ENCODE results near the gene POGZ.

The POGZ gene

GRCh38 chr1:151478140-151478812, 19.0 kb upstream of the POGZ start:
- no peaks in the 10 kb centered on the region for H3K27me3 ChIP-seq (ENCODE audit: control insufficient read depth in 1 of 2, insufficient read depth in 2 of 2, low read length in 2 of 2)
- H3K36me3 ChIP-seq (ENCODE audit: control insufficient read depth in 1 of 2, insufficient read depth in 2 of 2, low read length in 2 of 2): no peaks in the 10 kb centered on the region

GRCh38 chr1:151477066-151477465, 17.8 kb upstream of the POGZ start:
- H3K27ac ChIP-seq (ENCODE audit: low read depth, low read length): no peak overlapping the region
- peaks cover 2% of the 10 kb centered on the region in 2 donors for H3K9me3 ChIP-seq (ENCODE audit: control insufficient read depth in 1 of 2, low read length in 2 of 2)
- no peaks in the 10 kb centered on the region for H3K27me3 ChIP-seq (ENCODE audit: control insufficient read depth in 1 of 2, insufficient read depth in 2 of 2, low read length in 2 of 2)
- H3K36me3 ChIP-seq (ENCODE audit: control insufficient read depth in 1 of 2, insufficient read depth in 2 of 2, low read length in 2 of 2): no peaks in the 10 kb centered on the region
- no peak overlapping the region for H3K9ac ChIP-seq (ENCODE audit: low read depth in 1 of 2, low read length in 2 of 2)
- peaks cover 0 to 4% of the 10 kb centered on the region in 2 donors for H3K4me1 ChIP-seq (ENCODE audit: control insufficient read depth in 1 of 2, insufficient read depth in 2 of 2, low read length in 2 of 2)
- no peak overlapping the region for H3K4me3 ChIP-seq (ENCODE audit: low read depth in 1 of 2, low read length in 2 of 2)

More at GRCh38 chr1:151478140-151478812, 19.0 kb upstream of the POGZ start:
- Histone ChIP-seq H3K9ac (ENCODE audit: low read depth in 1 of 2, low read length in 2 of 2) (no peak overlapping the region), H3K4me1 (ENCODE audit: control insufficient read depth in 1 of 2, insufficient read depth in 2 of 2, low read length in 2 of 2) (no peaks in the 10 kb centered on the region), H3K4me3 (ENCODE audit: low read depth in 1 of 2, low read length in 2 of 2) (no peak overlapping the region), H3K9me3 (ENCODE audit: control insufficient read depth in 1 of 2, low read length in 2 of 2) (peaks cover 3 to 4% of the 10 kb centered on the region in 2 donors), H3K27ac (ENCODE audit: low read depth, low read length) (no peak overlapping the region)

GRCh38 chr1:151476083-151476482, 16.8 kb upstream of the POGZ start:
- no peaks in the 10 kb centered on the region for H3K9me3 ChIP-seq (ENCODE audit: control insufficient read depth in 1 of 2, low read length in 2 of 2)
- peaks cover 0 to 4% of the 10 kb centered on the region in 2 donors for H3K4me1 ChIP-seq (ENCODE audit: control insufficient read depth in 1 of 2, insufficient read depth in 2 of 2, low read length in 2 of 2)
- H3K27me3 ChIP-seq (ENCODE audit: control insufficient read depth in 1 of 2, insufficient read depth in 2 of 2, low read length in 2 of 2): no peaks in the 10 kb centered on the region
- no peaks in the 10 kb centered on the region for H3K36me3 ChIP-seq (ENCODE audit: control insufficient read depth in 1 of 2, insufficient read depth in 2 of 2, low read length in 2 of 2)
- no peak overlapping the region for H3K27ac ChIP-seq (ENCODE audit: low read depth, low read length)
- no peak overlapping the region for H3K4me3 ChIP-seq (ENCODE audit: low read depth in 1 of 2, low read length in 2 of 2)
- no peak overlapping the region for H3K9ac ChIP-seq (ENCODE audit: low read depth in 1 of 2, low read length in 2 of 2)

GRCh38 chr1:151475175-151475574, 15.9 kb upstream of the POGZ start:
- H3K9me3 ChIP-seq (ENCODE audit: control insufficient read depth in 1 of 2, low read length in 2 of 2): no peaks in the 10 kb centered on the region
- peaks cover 0 to 4% of the 10 kb centered on the region in 2 donors for H3K4me1 ChIP-seq (ENCODE audit: control insufficient read depth in 1 of 2, insufficient read depth in 2 of 2, low read length in 2 of 2)
- H3K27ac ChIP-seq (ENCODE audit: low read depth, low read length): no peak overlapping the region
- no peak overlapping the region for H3K4me3 ChIP-seq (ENCODE audit: low read depth in 1 of 2, low read length in 2 of 2)
- H3K36me3 ChIP-seq (ENCODE audit: control insufficient read depth in 1 of 2, insufficient read depth in 2 of 2, low read length in 2 of 2): no peaks in the 10 kb centered on the region
- H3K27me3 ChIP-seq (ENCODE audit: control insufficient read depth in 1 of 2, insufficient read depth in 2 of 2, low read length in 2 of 2): no peaks in the 10 kb centered on the region
- H3K9ac ChIP-seq (ENCODE audit: low read depth in 1 of 2, low read length in 2 of 2): no peak overlapping the region

- Histone ChIP-seq H3K36me3 (ENCODE audit: control insufficient read depth in 1 of 2, insufficient read depth in 2 of 2, low read length in 2 of 2) (no peaks in the 10 kb centered on the region), H3K9ac (ENCODE audit: low read depth in 1 of 2, low read length in 2 of 2) (no peak overlapping the region), H3K27ac (ENCODE audit: low read depth, low read length) (no peak overlapping the region), H3K4me1 (ENCODE audit: control insufficient read depth in 1 of 2, insufficient read depth in 2 of 2, low read length in 2 of 2) (peaks cover 0 to 4% of the 10 kb centered on the region in 2 donors), H3K9me3 (ENCODE audit: control insufficient read depth in 1 of 2, low read length in 2 of 2) (no peaks in the 10 kb centered on the region), H3K27me3 (ENCODE audit: control insufficient read depth in 1 of 2, insufficient read depth in 2 of 2, low read length in 2 of 2) (no peaks in the 10 kb centered on the region), H3K4me3 (ENCODE audit: low read depth in 1 of 2, low read length in 2 of 2) (no peak overlapping the region)
Observed at GRCh38 chr1:151474745-151475144, 15.5 kb upstream of the POGZ start.

- Histone ChIP-seq H3K27ac (ENCODE audit: low read depth, low read length) (no peak overlapping the region), H3K4me1 (ENCODE audit: control insufficient read depth in 1 of 2, insufficient read depth in 2 of 2, low read length in 2 of 2) (peaks cover 1 to 4% of the 10 kb centered on the region in 2 donors), H3K27me3 (ENCODE audit: control insufficient read depth in 1 of 2, insufficient read depth in 2 of 2, low read length in 2 of 2) (no peaks in the 10 kb centered on the region), H3K9ac (ENCODE audit: low read depth in 1 of 2, low read length in 2 of 2) (peak overlapping the region; percentile 55 to 81), H3K4me3 (ENCODE audit: low read depth in 1 of 2, low read length in 2 of 2) (peak overlapping the region; percentile 67 to 79), H3K36me3 (ENCODE audit: control insufficient read depth in 1 of 2, insufficient read depth in 2 of 2, low read length in 2 of 2) (no peaks in the 10 kb centered on the region), H3K9me3 (ENCODE audit: control insufficient read depth in 1 of 2, low read length in 2 of 2) (no peaks in the 10 kb centered on the region)
Observed at GRCh38 chr1:151472856-151473731, 13.8 kb upstream of the POGZ start.

- Histone ChIP-seq H3K4me3 (ENCODE audit: low read depth in 1 of 2, low read length in 2 of 2) (no peak overlapping the region), H3K27me3 (ENCODE audit: control insufficient read depth in 1 of 2, insufficient read depth in 2 of 2, low read length in 2 of 2) (no peaks in the 10 kb centered on the region), H3K9me3 (ENCODE audit: control insufficient read depth in 1 of 2, low read length in 2 of 2) (no peaks in the 10 kb centered on the region), H3K27ac (ENCODE audit: low read depth, low read length) (no peak overlapping the region), H3K4me1 (ENCODE audit: control insufficient read depth in 1 of 2, insufficient read depth in 2 of 2, low read length in 2 of 2) (peaks cover 0 to 3% of the 10 kb centered on the region in 2 donors), H3K9ac (ENCODE audit: low read depth in 1 of 2, low read length in 2 of 2) (no peak overlapping the region), H3K36me3 (ENCODE audit: control insufficient read depth in 1 of 2, insufficient read depth in 2 of 2, low read length in 2 of 2) (no peaks in the 10 kb centered on the region)
Observed at GRCh38 chr1:151465026-151465425, 5.7 kb upstream of the POGZ start.

GRCh38 chr1:151461694-151462093, 2.4 kb upstream of the POGZ start:
- Histone ChIP-seq H3K36me3 (ENCODE audit: control insufficient read depth in 1 of 2, insufficient read depth in 2 of 2, low read length in 2 of 2) (no peaks in the 10 kb centered on the region), H3K9ac (ENCODE audit: low read depth in 1 of 2, low read length in 2 of 2) (no peak overlapping the region), H3K4me3 (ENCODE audit: low read depth in 1 of 2, low read length in 2 of 2) (no peak overlapping the region), H3K27ac (ENCODE audit: low read depth, low read length) (no peak overlapping the region), H3K27me3 (ENCODE audit: control insufficient read depth in 1 of 2, insufficient read depth in 2 of 2, low read length in 2 of 2) (no peaks in the 10 kb centered on the region), H3K9me3 (ENCODE audit: control insufficient read depth in 1 of 2, low read length in 2 of 2) (no peaks in the 10 kb centered on the region), H3K4me1 (ENCODE audit: control insufficient read depth in 1 of 2, insufficient read depth in 2 of 2, low read length in 2 of 2) (peaks cover 7 to 10% of the 10 kb centered on the region in 2 donors)

- H3K27ac ChIP-seq (ENCODE audit: low read depth, low read length): peak overlapping the region; percentile 87
- H3K9me3 ChIP-seq (ENCODE audit: control insufficient read depth in 1 of 2, low read length in 2 of 2): no peaks in the 10 kb centered on the region
- no peaks in the 10 kb centered on the region for H3K27me3 ChIP-seq (ENCODE audit: control insufficient read depth in 1 of 2, insufficient read depth in 2 of 2, low read length in 2 of 2)
- peaks cover 7 to 15% of the 10 kb centered on the region in 2 donors for H3K4me1 ChIP-seq (ENCODE audit: control insufficient read depth in 1 of 2, insufficient read depth in 2 of 2, low read length in 2 of 2)
- no peaks in the 10 kb centered on the region for H3K36me3 ChIP-seq (ENCODE audit: control insufficient read depth in 1 of 2, insufficient read depth in 2 of 2, low read length in 2 of 2)
- no peak overlapping the region for H3K9ac ChIP-seq (ENCODE audit: low read depth in 1 of 2, low read length in 2 of 2)
- peak overlapping the region; percentile 69 to 71 for H3K4me3 ChIP-seq (ENCODE audit: low read depth in 1 of 2, low read length in 2 of 2)
Observed at GRCh38 chr1:151458802-151459330, 428 bp downstream of the POGZ start.

Measured in duodenal mucosa (tissue), 2 donors.